Coronary artery (tissue), 2 donors: ENCODE measurements around the gene RERG.
"Not testable (repeated sequence)": the region's sequence is repeated elsewhere in the genome, so short reads cannot be mapped to it uniquely, and the experiment has no call there.

Experiments
- DNase-seq: peaks from one replicate; pipeline ENCODE4 v3.0.0-alpha.2; 2017; ENCODE audit warnings: low spot score
- H3K27ac ChIP-seq, 2 donors: fragments of 200-600 bp; sonication (generic); one replicate each; pipeline ENCODE4 v1.5.1; 2016 to 2019
- H3K4me3 ChIP-seq: fragments of 200-600 bp; sonication (generic); 2 replicates; pipeline ENCODE4 v1.5.1; 2016; ENCODE audit warnings: mild to moderate bottlenecking, moderate library complexity
- CTCF ChIP-seq: fragments of 200-600 bp; sonication (generic); IDR thresholded peaks from one replicate; pipeline ENCODE4 v1.5.1; 2019; ENCODE audit warnings: antibody characterized with exemption

The RERG gene

GRCh38 chr12:15232959-15233358 is 11.7 kb upstream of the RERG start:
- no peak overlapping the region for H3K27ac ChIP-seq
- TF ChIP-seq CTCF, result no peak
- DNase-seq, result no peak
- no peak overlapping the region for H3K4me3 ChIP-seq

GRCh38 chr12:15231493-15231892 is 10.3 kb upstream of the RERG start:
- TF ChIP-seq CTCF, result no peak

GRCh38 chr12:15230751-15231150 is 9.5 kb upstream of the RERG start:
- Histone ChIP-seq H3K4me3 (no peak overlapping the region), H3K27ac (no peak overlapping the region)
- TF ChIP-seq CTCF, result no peak
- no peak for DNase-seq

More at GRCh38 chr12:15231493-15231892, 10.3 kb upstream of the RERG start:
- no peak for DNase-seq
- H3K4me3 ChIP-seq, result no peak overlapping the region
- H3K27ac ChIP-seq, result no peak overlapping the region

GRCh38 chr12:15230137-15230536 is 8.9 kb upstream of the RERG start:
- no peak for TF ChIP-seq CTCF
- H3K27ac ChIP-seq, result no peak overlapping the region
- no peak for DNase-seq
- H3K4me3 ChIP-seq, result no peak overlapping the region

- TF ChIP-seq CTCF, result peak; percentile 47
Measured at GRCh38 chr12:15227004-15227679, 5.9 kb upstream of the RERG start.

GRCh38 chr12:15225863-15226218 is 4.6 kb upstream of the RERG start:
- not testable (repeated sequence) for H3K4me3 ChIP-seq, DNase-seq, H3K27ac ChIP-seq

More at GRCh38 chr12:15227004-15227679, 5.9 kb upstream of the RERG start:
- Histone ChIP-seq H3K27ac (no peak overlapping the region), H3K4me3 (no peak overlapping the region)
- no peak for DNase-seq

GRCh38 chr12:15225136-15225862 is 4.1 kb upstream of the RERG start:
- DNase-seq, result no peak
- no peak overlapping the region for H3K4me3 ChIP-seq
- H3K27ac ChIP-seq, result no peak overlapping the region
- TF ChIP-seq CTCF, result no peak
